Fibroblast of lung (primary cell): Measurements from ENCODE around the gene UBD. TPM values are rescaled to one million over a fixed set of nuclear protein-coding genes. Genes with fewer than 3 reads are reported as not detected.
A peak's percentile ranks its signal among the peaks of the same experiment; 100 is the strongest.

ENCODE experiments used
- DNase-seq, 2 donors: peaks; one replicate each; pipeline versions ENCODE4 v3.0.0 to v3.0.0-alpha.2; 2010; ENCODE audit warnings: low read depth in 2 of 2
- H2AFZ ChIP-seq: 2 replicates; pipeline ENCODE4 v1.5.1; 2012; ENCODE audit warnings: low read length, control low read depth, inconsistent platforms
- H3K27ac ChIP-seq: 2 replicates; pipeline ENCODE4 v1.5.1; 2011; ENCODE audit warnings: low read length, control low read depth; ENCODE audit not compliant: insufficient read depth
- H3K27me3 ChIP-seq: 2 replicates; pipeline ENCODE4 v1.5.1; 2011; ENCODE audit warnings: mild to moderate bottlenecking, low read length; ENCODE audit not compliant: control insufficient read depth, insufficient read depth
- H3K36me3 ChIP-seq: 2 replicates; pipeline ENCODE4 v1.5.1; 2011; ENCODE audit warnings: low read length; ENCODE audit not compliant: control insufficient read depth, insufficient read depth
- H3K4me1 ChIP-seq: 2 replicates; pipeline ENCODE4 v1.5.1; 2011; ENCODE audit warnings: low read length; ENCODE audit not compliant: control insufficient read depth, insufficient read depth; ENCODE audit errors: extremely low read depth
- H3K4me2 ChIP-seq: 2 replicates; pipeline ENCODE4 v1.5.1; 2011; ENCODE audit warnings: low read length, control low read depth; ENCODE audit not compliant: insufficient read depth; ENCODE audit errors: extremely low read depth
- H3K4me3 ChIP-seq, 4 experiments: fragments of 200-600 bp in 1 of 4; sonication (generic) in 1 of 4; replicated peaks in 1 of 4; 2 replicates each; pipeline ENCODE4 v1.5.1; 2011 to 2016; ENCODE audit warnings: low read length in 4 of 4, low read depth in 3 of 4, mild to moderate bottlenecking in 3 of 4, control low read depth in 2 of 4, inconsistent platforms in 1 of 4, mixed read lengths in 1 of 4; ENCODE audit not compliant: insufficient read depth in 1 of 4; ENCODE audit errors: control extremely low read depth in 1 of 4
- H3K79me2 ChIP-seq: 2 replicates; pipeline ENCODE4 v1.5.1; 2012; ENCODE audit warnings: mild to moderate bottlenecking, low read length, inconsistent platforms; ENCODE audit not compliant: control insufficient read depth, insufficient read depth
- H3K9ac ChIP-seq: 2 replicates; pipeline ENCODE4 v1.5.1; 2011; ENCODE audit warnings: mild to moderate bottlenecking, low read length, control low read depth; ENCODE audit not compliant: insufficient read depth
- H3K9me3 ChIP-seq: 2 replicates; pipeline ENCODE4 v1.5.1; 2012; ENCODE audit warnings: low read depth, low read length; ENCODE audit not compliant: control insufficient read depth, insufficient read depth
- H4K20me1 ChIP-seq: 2 replicates; pipeline ENCODE4 v1.5.1; 2011; ENCODE audit warnings: low read length; ENCODE audit not compliant: control insufficient read depth, insufficient read depth; ENCODE audit errors: extremely low read depth
- EZH2 ChIP-seq: IDR thresholded peaks from 2 replicates; pipeline ENCODE4 v1.5.1; 2012; ENCODE audit warnings: low read length, control low read depth, mild to moderate bottlenecking; ENCODE audit errors: missing control alignments
- polyA plus RNA-seq, 2 donors: library from polyadenylated mRNA; depleted of rRNA in 1 of 2; stranded (reverse) in 1 of 2; unstranded in 1 of 2; fragments of >200 nt; gene quantifications; 2 replicates each; pipeline ENCODE4 v1.2.1, GENCODE V29; 2011 to 2012; ENCODE audit warnings: missing spikeins in 1 of 2
- total RNA-seq: library from RNA; depleted of rRNA; stranded (reverse); fragments of >200 nt; gene quantifications from 2 replicates; pipeline ENCODE4 v1.2.1, GENCODE V29; 2014
- TF ChIP-seq, protein P1 (sequence below), 2 donors: IDR thresholded peaks in 1 of 2; conservative IDR thresholded peaks in 1 of 2; 1 replicate in 1 of 2; 2 replicates in 1 of 2; pipeline ENCODE4 v1.5.1; 2011 to 2012; ENCODE audit warnings: low read length in 2 of 2, control low read depth in 1 of 2, inconsistent platforms in 1 of 2, low read depth in 1 of 2, mild to moderate bottlenecking in 1 of 2

The UBD gene
- total and polyA plus RNA-seq, 2 donors (not counting 1 experiment from before 2014, with no cell fraction given): 0.06 TPM; not detected in 1

- H3K4me3 ChIP-seq: no peak overlapping the region
- no peak for DNase-seq
Observed at GRCh38 chr6:29591677-29592076, 32.1 kb upstream of the UBD start.

GRCh38 chr6:29590218-29590808 lies 30.8 kb upstream of the UBD start:
- TF ChIP-seq EZH2: no peak
- TF ChIP-seq, protein P1, sequence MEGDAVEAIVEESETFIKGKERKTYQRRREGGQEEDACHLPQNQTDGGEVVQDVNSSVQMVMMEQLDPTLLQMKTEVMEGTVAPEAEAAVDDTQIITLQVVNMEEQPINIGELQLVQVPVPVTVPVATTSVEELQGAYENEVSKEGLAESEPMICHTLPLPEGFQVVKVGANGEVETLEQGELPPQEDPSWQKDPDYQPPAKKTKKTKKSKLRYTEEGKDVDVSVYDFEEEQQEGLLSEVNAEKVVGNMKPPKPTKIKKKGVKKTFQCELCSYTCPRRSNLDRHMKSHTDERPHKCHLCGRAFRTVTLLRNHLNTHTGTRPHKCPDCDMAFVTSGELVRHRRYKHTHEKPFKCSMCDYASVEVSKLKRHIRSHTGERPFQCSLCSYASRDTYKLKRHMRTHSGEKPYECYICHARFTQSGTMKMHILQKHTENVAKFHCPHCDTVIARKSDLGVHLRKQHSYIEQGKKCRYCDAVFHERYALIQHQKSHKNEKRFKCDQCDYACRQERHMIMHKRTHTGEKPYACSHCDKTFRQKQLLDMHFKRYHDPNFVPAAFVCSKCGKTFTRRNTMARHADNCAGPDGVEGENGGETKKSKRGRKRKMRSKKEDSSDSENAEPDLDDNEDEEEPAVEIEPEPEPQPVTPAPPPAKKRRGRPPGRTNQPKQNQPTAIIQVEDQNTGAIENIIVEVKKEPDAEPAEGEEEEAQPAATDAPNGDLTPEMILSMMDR (conservative IDR thresholded peaks at IDR 0.05 in 1 of 2, IDR thresholded peaks at IDR 0.05 in 1 of 2; ENCODE audit: low read depth in 1 of 2, low read length in 2 of 2): no peak
- Histone ChIP-seq H3K9ac (no peak overlapping the region), H3K27ac (no peak overlapping the region), H3K4me3 (no peak overlapping the region), H3K79me2 (no peaks in the 10 kb centered on the region), H3K9me3 (no peaks in the 10 kb centered on the region), H3K36me3 (no peaks in the 10 kb centered on the region), H4K20me1 (no peaks in the 10 kb centered on the region), H3K4me2 (no peak overlapping the region), H2AFZ (no peak overlapping the region), H3K27me3 (no peaks in the 10 kb centered on the region), H3K4me1 (no peaks in the 10 kb centered on the region)
- DNase-seq: no peak

More at GRCh38 chr6:29591677-29592076, 32.1 kb upstream of the UBD start:
- Histone ChIP-seq H3K36me3 (no peaks in the 10 kb centered on the region), H3K4me2 (no peak overlapping the region), H3K9me3 (no peaks in the 10 kb centered on the region), H3K4me1 (no peaks in the 10 kb centered on the region), H3K79me2 (no peaks in the 10 kb centered on the region), H2AFZ (no peak overlapping the region), H4K20me1 (no peaks in the 10 kb centered on the region), H3K9ac (no peak overlapping the region), H3K27me3 (no peaks in the 10 kb centered on the region), H3K27ac (no peak overlapping the region)
- TF ChIP-seq, protein P1 (conservative IDR thresholded peaks at IDR 0.05 in 1 of 2, IDR thresholded peaks at IDR 0.05 in 1 of 2; ENCODE audit: low read depth in 1 of 2, low read length in 2 of 2): no peak
- no peak for TF ChIP-seq EZH2

GRCh38 chr6:29589423-29590048 lies 30.0 kb upstream of the UBD start:
- H2AFZ ChIP-seq: no peak overlapping the region
- no peak overlapping the region for H3K4me3 ChIP-seq
- no peak overlapping the region for H3K4me2 ChIP-seq
- no peaks in the 10 kb centered on the region for H3K36me3 ChIP-seq
- H3K4me1 ChIP-seq: no peaks in the 10 kb centered on the region
- no peak overlapping the region for H3K9ac ChIP-seq
- H3K27ac ChIP-seq: no peak overlapping the region
- peak; percentile 30 to 54 for DNase-seq
- no peaks in the 10 kb centered on the region for H3K27me3 ChIP-seq
- H3K79me2 ChIP-seq: no peaks in the 10 kb centered on the region
- TF ChIP-seq, protein P1 (conservative IDR thresholded peaks at IDR 0.05 in 1 of 2, IDR thresholded peaks at IDR 0.05 in 1 of 2; ENCODE audit: low read depth in 1 of 2, low read length in 2 of 2): peak; percentile 95 to 98
- no peak for TF ChIP-seq EZH2
- H4K20me1 ChIP-seq: no peaks in the 10 kb centered on the region
- H3K9me3 ChIP-seq: no peaks in the 10 kb centered on the region
